HG02973 (cell line): ENCODE results near the gene TULP4.
"Not testable (repeated sequence)": the region's sequence is repeated elsewhere in the genome, so short reads cannot be mapped to it uniquely, and the experiment has no call there.

Source experiments
- ATAC-seq: cut with Tn5 transposase; IDR thresholded peaks from one replicate; pipeline ENCODE4 v1.9.1; 2021; ENCODE audit warnings: moderate library complexity; ENCODE audit not compliant: unreplicated experiment

The TULP4 gene

DNA sequence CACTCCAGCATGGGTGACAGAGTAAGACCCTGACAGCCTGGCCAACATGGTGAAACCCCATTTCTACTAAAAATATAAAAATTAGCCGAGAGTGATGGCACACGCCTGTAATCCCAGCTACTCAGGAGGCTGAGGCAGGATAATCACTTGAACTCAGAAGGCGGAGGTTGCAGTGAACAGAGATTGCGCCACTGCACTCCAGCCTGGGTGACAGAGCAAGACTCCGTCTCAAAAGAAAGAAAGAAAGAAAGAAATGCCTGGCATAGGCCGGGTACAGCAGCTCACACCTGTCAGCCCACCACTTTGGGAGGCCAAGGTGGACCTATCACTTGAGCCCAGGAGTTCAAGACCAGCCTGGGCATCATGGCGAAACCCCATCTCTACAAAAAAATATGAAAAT is 208.7 kb downstream of the TULP4 start:
- ATAC-seq = not testable (repeated sequence)

DNA sequence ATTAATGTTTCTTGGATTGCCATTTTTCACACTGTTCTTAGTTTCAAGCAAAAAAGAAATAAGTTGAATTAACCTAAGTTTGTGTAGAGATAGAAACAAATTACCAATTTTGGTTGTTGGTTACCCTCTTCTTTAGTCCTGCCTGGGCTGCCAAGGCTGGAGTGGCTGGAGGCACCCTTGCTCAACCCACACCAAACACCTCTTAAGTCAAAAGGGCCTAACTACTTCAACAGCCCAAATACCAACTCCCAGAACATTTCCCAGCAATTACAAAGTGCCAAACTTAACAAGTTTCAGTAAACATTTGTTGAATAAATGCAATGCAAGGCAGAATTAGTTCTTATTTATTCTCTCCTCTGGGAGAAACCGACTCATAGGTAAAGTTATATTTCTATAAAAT is 209.5 kb downstream of the TULP4 start:
- no peak for ATAC-seq

DNA sequence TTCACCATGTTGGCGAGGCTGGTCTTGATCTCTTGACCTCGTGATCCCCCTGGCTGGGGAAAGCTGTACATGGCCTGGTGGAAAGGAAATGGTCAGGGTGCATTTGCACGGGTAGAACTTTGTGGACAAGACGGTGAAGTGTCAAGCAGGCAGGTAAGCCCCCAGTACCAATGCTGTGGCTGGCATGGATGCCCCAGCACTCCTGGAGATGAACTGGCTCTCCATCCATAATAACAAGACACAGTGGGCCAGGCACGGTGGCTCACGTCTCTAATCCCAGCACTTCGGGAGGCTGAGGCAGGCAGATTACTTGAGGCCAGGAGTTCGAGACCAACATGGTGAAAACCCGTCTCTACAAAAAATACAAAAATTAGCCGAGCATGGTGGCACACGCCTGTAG is 210.4 kb downstream of the TULP4 start:
- no peak for ATAC-seq

DNA sequence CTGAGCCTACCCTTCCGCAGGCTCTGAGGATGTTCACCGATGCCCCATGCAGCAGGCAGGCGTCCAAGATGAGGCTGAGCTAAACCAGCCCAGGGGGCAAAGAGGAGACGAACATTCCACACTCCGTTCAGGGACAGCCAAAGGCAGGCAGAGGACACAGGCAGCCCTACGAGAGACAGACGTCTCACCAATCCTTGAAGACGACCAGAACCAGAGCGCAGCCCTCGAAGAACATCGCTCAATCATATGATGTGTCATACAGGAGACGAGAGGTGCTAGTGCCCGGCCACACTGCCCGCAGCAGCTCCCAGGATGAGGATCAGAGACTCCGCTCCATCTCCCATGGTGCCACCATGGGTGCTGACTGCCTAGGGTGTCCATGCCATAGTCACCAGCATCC is 212.0 kb downstream of the TULP4 start:
- ATAC-seq = no peak

DNA sequence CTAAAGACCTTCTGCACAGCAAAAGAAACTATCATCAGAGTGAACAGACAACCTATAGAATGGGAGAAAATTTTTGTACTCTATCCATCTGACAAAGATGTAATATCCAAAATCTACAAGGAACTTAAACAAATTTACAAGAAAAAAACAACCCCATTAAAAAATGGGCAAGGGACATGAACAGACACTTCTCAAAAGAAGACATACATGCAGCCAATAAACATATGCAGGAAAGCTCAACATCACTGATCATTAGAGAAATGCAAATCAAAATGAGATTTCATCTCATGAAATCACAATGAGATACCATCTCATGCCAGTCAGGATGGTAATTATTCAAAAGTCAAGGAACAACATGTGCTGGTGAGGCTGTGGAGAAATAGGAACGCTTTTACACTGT is 215.6 kb downstream of the TULP4 start:
- not testable (repeated sequence) for ATAC-seq

DNA sequence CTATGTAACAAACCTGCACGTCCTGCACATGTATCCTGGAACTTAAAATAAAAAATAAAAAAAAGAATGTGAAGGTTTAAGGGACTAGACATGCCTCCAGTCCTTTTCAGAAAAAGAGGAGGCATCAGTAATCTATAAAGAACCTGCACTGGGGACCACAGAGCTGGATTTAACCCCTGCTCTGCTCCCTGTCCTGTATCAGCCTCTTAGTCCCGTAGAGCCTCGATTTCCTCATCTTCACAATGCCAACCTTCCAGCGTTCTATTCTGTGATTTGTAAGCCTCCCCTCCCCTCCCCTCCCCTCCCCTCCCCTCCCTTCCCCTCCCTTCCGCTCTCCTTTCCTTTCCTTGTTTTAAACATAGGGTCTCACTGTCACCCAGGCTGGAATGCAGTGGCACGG is 216.6 kb downstream of the TULP4 start:
- ATAC-seq = no peak

DNA sequence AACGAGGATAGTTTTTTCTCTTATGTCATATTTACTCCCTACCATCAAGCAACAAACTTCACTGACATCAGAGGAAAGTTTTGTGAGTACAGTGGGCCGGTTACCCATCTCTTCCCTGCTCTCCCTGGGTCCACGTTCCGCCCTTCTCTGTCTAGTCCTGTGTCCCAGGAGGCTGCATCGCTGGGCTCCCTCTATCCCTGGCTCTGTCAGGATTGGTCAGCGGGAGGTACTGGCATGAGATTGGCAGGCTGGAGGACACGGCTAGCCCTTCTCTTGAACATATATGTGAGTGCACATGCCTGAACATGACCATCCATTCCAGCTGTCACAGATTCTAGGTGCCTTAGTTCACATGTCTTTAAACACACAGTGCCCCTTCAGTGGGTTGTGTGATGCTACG is 217.4 kb downstream of the TULP4 start:
- ATAC-seq = no peak

DNA sequence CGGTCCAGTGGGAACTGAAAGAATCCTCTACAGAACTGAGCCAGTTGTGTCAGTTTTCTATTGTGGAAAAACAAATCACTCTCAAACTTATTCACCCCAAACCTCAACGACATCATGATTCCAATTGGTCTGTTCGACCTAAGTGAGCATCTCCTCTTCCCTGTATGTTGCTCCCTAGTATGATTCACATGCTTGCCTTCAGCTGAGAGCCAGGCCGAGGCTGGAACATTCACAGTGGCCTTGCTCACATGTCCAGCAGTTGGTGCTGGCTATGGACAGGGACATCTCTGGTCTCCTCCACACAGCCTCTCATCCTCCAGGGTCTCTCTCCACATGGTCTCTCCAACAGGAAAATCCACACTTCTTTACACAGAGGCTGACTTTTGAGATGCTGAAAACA is 219.3 kb downstream of the TULP4 start:
- ATAC-seq = no peak

DNA sequence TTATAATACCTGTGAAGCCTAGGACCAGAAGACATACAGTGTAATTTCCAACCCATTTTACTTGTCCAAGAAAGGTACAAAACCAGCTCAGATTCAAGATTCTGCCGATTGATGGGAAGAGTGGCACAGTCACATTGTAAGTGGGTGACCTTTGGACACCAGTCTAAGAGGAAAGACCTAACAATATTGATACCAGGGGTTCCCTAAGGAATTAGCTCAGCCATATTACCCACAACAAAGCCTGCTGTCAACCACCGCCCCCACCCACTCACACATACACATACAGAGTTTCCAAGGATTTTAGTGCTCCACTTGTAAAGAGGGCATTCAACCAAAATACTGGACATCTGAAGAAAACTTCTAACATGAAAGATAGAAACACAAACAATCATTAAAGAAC is 219.7 kb downstream of the TULP4 start:
- no peak for ATAC-seq

DNA sequence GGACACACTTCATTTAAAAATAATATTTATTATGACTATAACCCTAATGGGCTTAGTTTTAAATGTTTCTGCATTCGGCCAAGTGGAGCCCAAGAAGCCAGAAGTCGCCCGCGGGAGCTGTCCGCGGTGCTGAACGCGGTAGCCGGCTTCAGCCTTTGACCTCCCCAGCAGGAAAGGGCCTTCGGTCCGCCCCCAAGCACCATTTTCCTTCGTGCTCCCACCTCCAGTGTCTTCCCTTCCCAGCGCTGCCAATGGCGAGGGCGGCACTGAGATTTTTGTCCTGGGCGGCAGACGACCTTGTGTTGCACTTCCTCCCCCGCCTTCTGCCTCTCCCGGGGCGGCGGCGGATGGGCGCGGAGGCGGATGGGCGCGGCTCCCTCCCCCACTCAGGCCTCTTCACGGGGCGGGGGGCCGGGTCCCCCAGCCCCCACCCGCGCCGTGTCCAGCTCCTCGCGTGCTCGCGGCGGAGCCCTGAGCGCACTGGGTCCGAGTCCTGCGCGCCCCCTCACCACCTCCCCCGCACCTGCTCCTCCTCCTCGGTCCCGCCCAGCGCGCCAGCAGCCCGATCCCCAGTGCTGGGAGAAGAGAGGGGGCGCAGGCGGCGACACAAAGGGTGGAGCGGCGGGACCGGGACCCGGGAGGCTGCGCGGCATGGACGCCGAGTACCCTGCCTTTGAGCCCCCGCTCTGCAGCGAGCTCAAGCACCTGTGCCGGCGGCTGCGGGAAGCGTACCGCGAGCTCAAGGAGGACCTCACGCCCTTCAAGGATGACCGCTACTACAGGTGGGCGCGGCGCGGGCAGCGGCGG is 224.0 kb downstream of the TULP4 start:
- no peak for ATAC-seq

DNA sequence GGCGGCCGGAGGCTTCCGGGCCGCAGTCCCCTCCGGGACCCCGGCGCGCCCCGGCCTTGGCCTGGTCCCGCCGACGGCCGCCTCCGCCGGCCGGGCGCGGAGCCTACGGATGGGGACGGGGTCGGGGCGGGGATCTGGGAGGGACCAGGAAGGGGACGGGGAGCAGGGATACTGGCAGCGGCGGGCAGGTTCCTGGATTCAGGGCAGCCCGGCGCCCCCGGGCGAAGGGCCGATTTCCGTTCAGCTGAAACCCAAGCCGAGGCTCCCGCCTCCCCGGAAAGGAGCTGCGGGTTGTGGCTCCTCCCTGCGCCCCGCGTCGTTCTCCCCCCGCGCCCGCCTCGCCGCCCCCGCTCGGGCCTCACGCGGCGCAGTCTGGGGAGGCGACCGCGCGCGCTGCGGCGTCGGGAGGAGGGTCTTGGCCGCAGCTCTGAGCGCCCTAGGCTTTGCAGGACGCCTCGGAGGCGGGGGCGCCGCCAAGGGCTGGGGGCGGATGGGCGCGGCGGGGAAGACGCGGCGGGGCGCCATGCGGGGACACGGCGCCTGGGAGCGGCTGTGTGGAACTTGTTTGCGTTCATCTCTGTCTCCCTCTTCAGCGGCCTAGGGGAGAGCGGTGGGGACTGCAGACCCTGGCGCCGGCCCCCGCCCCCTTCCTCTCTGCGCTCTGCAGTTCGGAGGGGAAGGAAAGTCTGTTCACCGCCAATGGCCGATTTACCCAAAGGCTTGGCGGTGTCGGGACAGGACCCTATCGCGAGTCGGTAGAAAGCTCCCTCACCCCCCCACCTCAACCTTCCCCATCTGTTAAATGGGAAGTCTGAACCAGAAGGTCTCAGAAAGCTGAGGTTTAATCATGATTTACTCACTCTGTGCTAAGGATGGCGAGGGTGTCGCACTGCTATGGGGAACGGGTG is 224.9 kb downstream of the TULP4 start:
- ATAC-seq = no peak

DNA sequence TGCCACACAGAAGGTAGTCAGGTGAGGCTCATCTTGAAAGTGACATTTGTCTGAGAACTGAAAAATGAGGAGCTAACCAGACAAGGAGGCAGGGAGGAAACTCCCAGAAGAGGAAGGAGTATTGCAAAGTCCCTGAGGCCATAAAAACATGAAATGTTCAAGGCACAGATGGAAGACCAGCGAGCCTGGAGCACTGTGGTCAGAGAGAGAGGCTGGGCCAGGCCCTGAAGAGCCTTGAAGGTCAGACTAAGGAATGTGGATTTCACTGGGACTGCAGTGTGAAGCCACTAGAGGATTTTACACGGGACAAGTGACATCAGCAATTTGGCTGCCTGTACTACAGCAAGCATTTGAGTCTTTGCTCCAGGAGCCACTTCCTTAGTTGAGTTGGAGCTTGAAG is 226.5 kb downstream of the TULP4 start:
- no peak for ATAC-seq

DNA sequence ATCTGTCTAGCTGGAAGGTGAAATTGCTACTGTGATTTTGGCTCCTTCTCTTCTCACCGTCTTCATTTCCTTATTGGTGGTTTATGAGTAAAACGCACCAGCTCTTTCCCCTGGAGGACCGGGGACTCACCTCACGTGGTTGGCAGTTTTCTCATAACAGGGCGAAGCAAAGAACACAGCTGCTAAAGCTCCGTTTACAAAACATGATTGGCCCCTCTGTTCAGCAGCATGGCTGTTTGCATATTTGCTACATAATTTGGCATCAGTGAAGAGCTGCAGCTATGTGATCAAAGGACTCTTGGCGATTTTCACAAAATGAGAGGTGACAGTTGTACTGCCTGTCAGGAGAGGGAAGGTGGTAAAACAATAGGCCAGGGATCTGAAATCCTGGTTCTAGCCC is 227.1 kb downstream of the TULP4 start:
- ATAC-seq = no peak

DNA sequence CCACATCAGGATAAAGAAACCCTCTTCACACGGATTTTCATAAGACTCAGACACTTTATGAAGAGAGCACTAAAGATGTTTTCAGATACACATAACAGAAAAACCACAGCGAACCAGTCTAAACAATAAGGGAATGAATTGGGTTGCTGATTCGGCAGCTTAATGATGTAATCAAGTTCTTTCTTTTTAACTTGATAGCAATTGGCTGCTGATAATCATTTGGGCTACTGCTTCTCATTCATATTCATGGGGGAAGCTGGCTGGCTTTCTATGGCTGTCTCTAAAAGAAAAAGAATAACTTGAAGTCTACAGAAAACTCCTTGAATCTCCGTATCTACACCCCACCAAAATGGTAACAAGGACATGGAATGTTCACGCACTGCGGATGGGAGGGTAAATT is 227.6 kb downstream of the TULP4 start:
- ATAC-seq = no peak

DNA sequence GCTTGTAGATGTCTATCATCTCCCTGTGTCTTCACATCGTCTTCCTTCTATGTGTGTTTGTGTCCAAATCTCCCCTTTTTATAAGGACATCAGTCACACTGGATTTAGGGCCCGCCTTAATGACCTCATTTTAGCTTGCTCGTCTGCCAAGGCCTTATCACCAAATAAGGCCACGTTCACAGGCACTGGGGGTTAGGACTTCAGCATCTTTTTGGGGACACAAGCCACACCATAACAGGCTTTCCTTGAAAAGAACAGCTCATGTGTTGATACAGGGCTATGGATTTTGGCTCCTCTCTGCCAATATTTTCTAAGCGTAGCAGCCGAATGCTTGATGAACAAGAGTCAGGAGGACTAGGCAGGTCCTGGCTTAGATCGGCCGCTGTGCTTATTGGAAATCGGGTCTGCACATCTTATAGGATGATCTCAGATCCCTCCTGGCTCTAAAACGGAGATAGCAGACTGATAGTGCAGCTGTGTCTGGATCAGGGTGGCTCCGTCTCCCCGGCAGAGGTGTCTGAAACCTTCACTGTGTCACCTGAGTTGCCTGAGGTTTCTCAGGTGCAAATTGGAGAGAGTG is 231.4 kb downstream of the TULP4 start:
- no peak for ATAC-seq

DNA sequence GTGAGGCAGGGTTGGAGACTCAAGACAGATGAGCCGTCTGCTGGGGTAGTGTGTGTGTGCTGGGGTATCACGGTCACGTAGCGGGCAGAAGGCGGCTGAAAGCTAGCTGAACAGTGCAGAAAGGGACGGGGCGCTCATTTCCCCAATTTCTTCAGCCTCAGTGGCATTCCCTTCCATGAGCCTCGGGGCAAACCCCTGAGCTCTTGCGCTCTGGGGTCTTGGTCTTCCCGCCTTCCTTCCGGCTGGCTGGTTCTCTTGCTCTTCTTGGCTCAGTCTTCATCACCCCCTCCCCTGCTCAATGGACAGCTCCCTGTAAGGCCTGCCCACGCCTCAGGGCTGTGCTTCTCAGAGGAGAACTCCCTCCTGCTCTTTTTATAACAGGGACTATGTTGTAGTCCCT is 232.2 kb downstream of the TULP4 start:
- ATAC-seq = no peak

DNA sequence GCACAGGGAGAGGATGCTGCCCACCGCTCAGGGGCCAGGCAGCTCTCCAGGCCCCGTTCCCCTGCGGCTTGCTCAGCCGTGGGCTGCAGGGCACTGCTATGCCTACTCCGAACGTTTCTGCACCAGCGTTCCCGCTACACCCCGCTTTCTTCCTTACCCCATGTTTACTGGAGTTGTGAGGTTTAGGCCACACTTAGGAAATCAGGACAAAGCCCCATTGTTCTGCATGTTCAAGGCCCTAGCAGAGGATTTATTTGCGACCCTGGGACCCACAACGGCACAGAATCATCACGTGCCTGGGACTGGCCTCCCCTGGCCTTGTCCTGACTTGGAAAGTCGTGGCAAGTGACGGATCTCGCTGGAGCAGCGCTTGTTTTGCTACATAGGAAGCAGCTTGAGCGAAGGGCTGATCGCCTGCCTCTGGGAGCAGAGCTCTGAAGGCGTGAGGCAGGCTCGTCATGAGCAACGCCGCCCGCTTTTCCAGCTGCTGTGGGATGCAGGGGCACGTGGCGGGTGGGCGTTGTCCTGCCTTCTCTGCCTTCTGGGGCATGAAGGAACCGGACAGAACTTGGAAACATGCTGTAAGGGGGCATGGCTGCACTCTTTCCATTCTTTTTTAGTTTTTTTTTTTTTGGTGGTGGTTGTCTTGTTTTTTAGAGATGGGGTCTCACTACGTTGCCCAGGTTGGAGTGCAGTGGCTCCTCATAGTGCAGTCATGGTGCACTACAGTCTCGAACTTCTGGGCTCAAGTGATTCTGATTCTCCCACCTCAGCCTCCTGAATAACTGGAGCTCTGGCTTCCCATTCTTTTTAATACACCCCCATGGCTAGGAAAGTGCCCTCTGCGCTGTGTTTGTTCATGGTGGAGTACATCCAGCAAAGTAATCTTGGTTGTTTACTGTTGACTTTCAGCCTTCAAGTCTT is 233.0 kb downstream of the TULP4 start:
- ATAC-seq = no peak

DNA sequence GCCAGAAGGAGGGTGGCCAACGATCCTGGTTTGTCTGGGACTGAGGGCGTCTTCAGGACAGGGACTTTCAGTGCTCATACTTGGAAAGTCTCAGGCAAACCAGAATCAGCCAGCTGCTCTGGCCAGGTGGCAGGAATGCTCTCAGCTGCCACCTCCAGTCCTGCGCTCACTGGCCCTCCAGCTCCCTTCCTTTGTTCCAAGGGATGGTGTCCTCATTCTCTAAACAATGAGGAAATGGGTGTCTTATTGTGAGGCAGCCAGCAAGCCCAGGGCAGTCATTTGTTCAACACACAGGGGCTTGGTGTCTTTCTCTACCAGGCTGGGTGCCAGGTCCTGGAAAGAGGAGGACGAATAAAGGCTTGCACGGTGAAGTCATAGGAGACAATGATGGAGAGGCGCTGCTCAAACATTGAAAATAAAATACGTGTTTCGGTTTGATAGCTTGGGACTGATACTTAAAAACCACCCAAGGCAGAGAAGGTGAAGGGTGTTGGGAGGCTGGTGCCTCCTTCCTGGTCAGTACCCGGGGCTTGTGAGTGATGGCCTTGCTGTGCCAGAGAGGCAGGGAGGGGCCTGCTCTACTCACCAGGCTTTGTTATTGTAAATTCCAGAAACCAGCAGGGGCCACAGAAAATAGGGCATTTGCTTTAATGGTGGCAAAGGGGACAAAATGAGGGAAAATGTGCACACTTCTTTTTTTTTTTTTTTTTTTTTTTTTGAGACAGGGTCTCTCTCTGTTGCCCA is 236.3 kb downstream of the TULP4 start:
- ATAC-seq = no peak

DNA sequence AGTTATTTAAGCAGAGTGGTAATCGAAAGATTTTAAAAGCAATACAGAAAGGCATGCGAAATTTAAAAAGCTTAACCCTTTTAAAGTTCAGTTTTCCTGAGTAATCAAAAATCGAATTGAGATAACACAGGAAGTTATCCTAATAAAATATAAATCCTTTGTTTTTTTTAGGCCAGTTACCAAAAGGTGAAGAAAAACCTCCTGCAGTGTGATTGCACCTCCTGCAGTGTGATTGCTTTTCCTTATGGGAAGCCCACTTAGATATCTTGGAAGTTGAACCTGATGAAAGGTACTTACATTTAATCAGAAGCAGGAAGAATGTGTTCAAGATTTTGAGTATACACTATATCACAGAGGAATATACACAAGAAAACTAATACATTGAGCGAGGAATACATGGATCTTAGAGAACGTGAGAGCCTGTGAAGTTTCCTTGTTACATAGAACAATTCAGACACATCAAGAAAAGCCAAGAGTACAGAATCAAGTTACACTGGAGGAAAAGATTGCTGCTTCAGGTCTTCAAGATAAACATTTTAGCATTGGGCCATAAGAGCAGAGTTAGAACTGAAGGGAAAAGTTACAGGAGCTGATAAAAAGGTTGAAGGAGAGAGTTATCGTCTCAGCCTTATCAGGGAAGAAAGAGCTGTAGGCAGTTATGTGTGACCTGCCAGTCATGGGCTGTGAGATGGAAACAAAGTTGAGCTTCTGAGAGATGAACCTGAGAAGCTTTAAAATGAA is 240.0 kb downstream of the TULP4 start:
- no peak for ATAC-seq

DNA sequence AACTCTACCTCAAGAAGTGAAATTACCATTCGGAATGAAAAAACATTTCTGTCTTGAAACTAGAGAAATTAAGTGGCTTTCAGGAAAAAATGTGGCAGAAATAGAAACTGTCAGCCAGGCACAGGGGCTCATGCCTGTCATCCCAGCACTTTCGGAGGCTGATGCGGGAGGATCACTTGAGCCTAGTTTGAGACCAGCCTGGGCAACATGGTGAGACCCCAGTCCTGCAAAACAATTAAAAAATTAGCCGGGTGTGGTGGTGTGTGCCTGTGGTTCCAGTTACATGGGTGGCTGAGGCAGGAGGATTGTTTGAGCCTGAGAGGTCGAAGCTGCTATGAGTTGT is 240.5 kb downstream of the TULP4 start:
- ATAC-seq = no peak
